Uterus (tissue), 2 donors: ENCODE results near the gene IL17B.

Source experiments
- CTCF ChIP-seq, 4 experiments: fragments of 200-600 bp in 2 of 4; fragments of 450-650 bp in 2 of 4; sonication (generic) in 2 of 4; IDR thresholded peaks; one replicate each; pipeline ENCODE4 v1.5.1; 2016 to 2019; ENCODE audit warnings: antibody characterized with exemption in 4 of 4, mild to moderate bottlenecking in 2 of 4, moderate library complexity in 1 of 4
- POLR2A ChIP-seq, 2 donors: fragments of 450-650 bp; IDR thresholded peaks; one replicate each; pipeline ENCODE4 v1.6.1; 2016; ENCODE audit warnings: antibody characterized with exemption in 2 of 2, mild to moderate bottlenecking in 1 of 2, moderate library complexity in 1 of 2

DNA sequence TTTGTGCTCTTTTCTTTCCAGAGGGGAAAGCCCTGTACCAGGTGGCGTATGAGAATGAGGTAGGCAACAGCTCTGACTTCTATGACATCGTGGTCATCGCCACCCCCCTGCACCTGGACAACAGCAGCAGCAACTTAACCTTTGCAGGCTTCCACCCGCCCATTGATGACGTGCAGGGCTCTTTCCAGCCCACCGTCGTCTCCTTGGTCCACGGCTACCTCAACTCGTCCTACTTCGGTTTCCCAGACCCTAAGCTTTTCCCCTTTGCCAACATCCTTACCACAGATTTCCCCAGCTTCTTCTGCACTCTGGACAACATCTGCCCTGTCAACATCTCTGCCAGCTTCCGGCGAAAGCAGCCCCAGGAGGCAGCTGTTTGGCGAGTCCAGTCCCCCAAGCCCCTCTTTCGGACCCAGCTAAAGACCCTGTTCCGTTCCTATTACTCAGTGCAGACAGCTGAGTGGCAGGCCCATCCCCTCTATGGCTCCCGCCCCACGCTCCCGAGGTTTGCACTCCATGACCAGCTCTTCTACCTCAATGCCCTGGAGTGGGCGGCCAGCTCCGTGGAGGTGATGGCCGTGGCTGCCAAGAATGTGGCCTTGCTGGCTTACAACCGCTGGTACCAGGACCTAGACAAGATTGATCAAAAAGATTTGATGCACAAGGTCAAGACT is 11.0 kb downstream of the IL17B start:
- no peak for TF ChIP-seq CTCF (IDR thresholded peaks at IDR 0.05)
- no peak for TF ChIP-seq POLR2A (IDR thresholded peaks at IDR 0.05)
